ENCODE results near the gene MTRFR.

Gene MTRFR

GRCh38 chr12:123273166-123273565, 39.9 kb downstream of the MTRFR start:
- H3F3A ChIP-seq (ENCODE audit: insufficient read depth, low read length): no peaks in the 10 kb centered on the region
- H3K27me3 ChIP-seq (replicated peaks; ENCODE audit: insufficient read depth, low read length): no peaks in the 10 kb centered on the region
- TF ChIP-seq EZH2phosphoT487 (IDR thresholded peaks at IDR 0.05; ENCODE audit: low read length) (no peak), EZH2 (optimal IDR thresholded peaks at IDR 0.05; ENCODE audit: low read depth, low read length) (no peak)
- TF ChIP-seq, protein P1, sequence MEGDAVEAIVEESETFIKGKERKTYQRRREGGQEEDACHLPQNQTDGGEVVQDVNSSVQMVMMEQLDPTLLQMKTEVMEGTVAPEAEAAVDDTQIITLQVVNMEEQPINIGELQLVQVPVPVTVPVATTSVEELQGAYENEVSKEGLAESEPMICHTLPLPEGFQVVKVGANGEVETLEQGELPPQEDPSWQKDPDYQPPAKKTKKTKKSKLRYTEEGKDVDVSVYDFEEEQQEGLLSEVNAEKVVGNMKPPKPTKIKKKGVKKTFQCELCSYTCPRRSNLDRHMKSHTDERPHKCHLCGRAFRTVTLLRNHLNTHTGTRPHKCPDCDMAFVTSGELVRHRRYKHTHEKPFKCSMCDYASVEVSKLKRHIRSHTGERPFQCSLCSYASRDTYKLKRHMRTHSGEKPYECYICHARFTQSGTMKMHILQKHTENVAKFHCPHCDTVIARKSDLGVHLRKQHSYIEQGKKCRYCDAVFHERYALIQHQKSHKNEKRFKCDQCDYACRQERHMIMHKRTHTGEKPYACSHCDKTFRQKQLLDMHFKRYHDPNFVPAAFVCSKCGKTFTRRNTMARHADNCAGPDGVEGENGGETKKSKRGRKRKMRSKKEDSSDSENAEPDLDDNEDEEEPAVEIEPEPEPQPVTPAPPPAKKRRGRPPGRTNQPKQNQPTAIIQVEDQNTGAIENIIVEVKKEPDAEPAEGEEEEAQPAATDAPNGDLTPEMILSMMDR (IDR thresholded peaks at IDR 0.05; ENCODE audit: low read length): no peak
- 0 out of 2 replicates have a peak, but pooled peaks cover 2% of the 10 kb centered on the region for H3K4me1 ChIP-seq (ENCODE audit: low read length)
- H3K79me2 ChIP-seq (ENCODE audit: low read length): no peaks in the 10 kb centered on the region
- H3K4me3 ChIP-seq (ENCODE audit: low read length): no peak overlapping the region
- no peak overlapping the region for H3K27ac ChIP-seq (ENCODE audit: low read length)
- no peak overlapping the region for H3K4me2 ChIP-seq (ENCODE audit: low read depth, low read length)
- H3K9ac ChIP-seq (ENCODE audit: low read length): no peak overlapping the region
- no peaks in the 10 kb centered on the region for H3K9me3 ChIP-seq (replicated peaks; ENCODE audit: insufficient read depth, low read length)
- DNase-seq: no peak
- no peaks in the 10 kb centered on the region for H3K9me2 ChIP-seq (replicated peaks; ENCODE audit: insufficient read depth, low read length)
- H3K36me3 ChIP-seq (replicated peaks; ENCODE audit: insufficient read depth, low read length): no peaks in the 10 kb centered on the region
- H4K20me1 ChIP-seq (ENCODE audit: insufficient read depth, low read length): no peaks in the 10 kb centered on the region
- H2AFZ ChIP-seq (ENCODE audit: low read length): no peak overlapping the region

GRCh38 chr12:123278101-123278627, 44.9 kb downstream of the MTRFR start:
- Histone ChIP-seq H3K9me2 (replicated peaks; ENCODE audit: insufficient read depth, low read length) (no peaks in the 10 kb centered on the region), H3K4me1 (ENCODE audit: low read length) (0 out of 2 replicates have a peak, but pooled peaks cover 3% of the 10 kb centered on the region), H3K27ac (ENCODE audit: low read length) (peak overlapping the region; percentile 47; the same call in 1 of the 2 replicates), H2AFZ (ENCODE audit: low read length) (no peak overlapping the region), H3K27me3 (replicated peaks; ENCODE audit: insufficient read depth, low read length) (no peaks in the 10 kb centered on the region), H3K4me3 (ENCODE audit: low read length) (no peak overlapping the region), H3F3A (ENCODE audit: insufficient read depth, low read length) (no peaks in the 10 kb centered on the region), H3K4me2 (ENCODE audit: low read depth, low read length) (peak overlapping the region; percentile 21; the same call in 1 of the 2 replicates), H3K9ac (ENCODE audit: low read length) (no peak overlapping the region), H3K9me3 (replicated peaks; ENCODE audit: insufficient read depth, low read length) (no peaks in the 10 kb centered on the region), H4K20me1 (ENCODE audit: insufficient read depth, low read length) (no peaks in the 10 kb centered on the region), H3K79me2 (ENCODE audit: low read length) (no peaks in the 10 kb centered on the region), H3K36me3 (replicated peaks; ENCODE audit: insufficient read depth, low read length) (no peaks in the 10 kb centered on the region)
- DNase-seq: peak; percentile 52
- TF ChIP-seq, protein P1 (IDR thresholded peaks at IDR 0.05; ENCODE audit: low read length): no peak
- TF ChIP-seq EZH2 (optimal IDR thresholded peaks at IDR 0.05; ENCODE audit: low read depth, low read length): no peak
- TF ChIP-seq EZH2phosphoT487 (IDR thresholded peaks at IDR 0.05; ENCODE audit: low read length): no peak

DNA sequence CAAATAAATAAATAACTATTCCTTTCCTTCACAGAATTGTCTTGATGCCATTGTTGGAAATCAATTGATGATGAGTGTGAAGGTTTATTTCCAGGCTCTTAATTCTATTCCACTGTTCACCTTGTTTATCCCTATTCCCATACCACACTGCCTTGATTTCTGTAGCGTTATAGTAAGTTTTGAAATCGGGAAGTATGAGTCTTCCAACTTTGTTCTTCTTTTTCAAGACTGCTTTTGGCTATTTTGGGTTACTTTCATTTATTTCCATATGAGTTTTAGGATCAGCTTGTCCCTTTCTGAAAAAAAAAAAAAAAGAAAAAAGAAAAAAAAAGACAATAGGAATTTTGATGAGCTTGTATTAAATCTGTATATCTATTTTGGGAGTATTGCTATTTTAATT, 47.7 kb downstream of the MTRFR start:
- H2AFZ ChIP-seq (ENCODE audit: low read length): no peak overlapping the region
- 0 out of 2 replicates have a peak, but pooled peaks cover 3% of the 10 kb centered on the region for H3K4me1 ChIP-seq (ENCODE audit: low read length)
- H3K27me3 ChIP-seq (replicated peaks; ENCODE audit: insufficient read depth, low read length): no peaks in the 10 kb centered on the region
- no peak overlapping the region for H3K4me2 ChIP-seq (ENCODE audit: low read depth, low read length)
- no peak for DNase-seq
- TF ChIP-seq, protein P1 (IDR thresholded peaks at IDR 0.05; ENCODE audit: low read length): no peak
- TF ChIP-seq EZH2phosphoT487 (IDR thresholded peaks at IDR 0.05; ENCODE audit: low read length): no peak
- no peak for TF ChIP-seq EZH2 (optimal IDR thresholded peaks at IDR 0.05; ENCODE audit: low read depth, low read length)
- H3K36me3 ChIP-seq (replicated peaks; ENCODE audit: insufficient read depth, low read length): no peaks in the 10 kb centered on the region
- H3K4me3 ChIP-seq (ENCODE audit: low read length): no peak overlapping the region
- no peaks in the 10 kb centered on the region for H3F3A ChIP-seq (ENCODE audit: insufficient read depth, low read length)
- no peaks in the 10 kb centered on the region for H4K20me1 ChIP-seq (ENCODE audit: insufficient read depth, low read length)
- H3K9me3 ChIP-seq (replicated peaks; ENCODE audit: insufficient read depth, low read length): no peaks in the 10 kb centered on the region
- H3K9ac ChIP-seq (ENCODE audit: low read length): no peak overlapping the region
- no peaks in the 10 kb centered on the region for H3K9me2 ChIP-seq (replicated peaks; ENCODE audit: insufficient read depth, low read length)
- H3K79me2 ChIP-seq (ENCODE audit: low read length): no peaks in the 10 kb centered on the region
- no peak overlapping the region for H3K27ac ChIP-seq (ENCODE audit: low read length)
